ENCODE results near the gene CDS2.
A peak's percentile ranks its signal among the peaks of the same experiment; 100 is the strongest.

The CDS2 gene

GRCh38 chr20:5183731-5184474 lies 57.1 kb downstream of the CDS2 start:
- DNase-seq: no peak

- no peak for DNase-seq
Measured at GRCh38 chr20:5184684-5185083, 57.9 kb downstream of the CDS2 start.

- DNase-seq: no peak
Measured at GRCh38 chr20:5187122-5187521, 60.3 kb downstream of the CDS2 start.

- no peak for DNase-seq
Measured at GRCh38 chr20:5188736-5189135, 61.9 kb downstream of the CDS2 start.

- DNase-seq: no peak
Measured at GRCh38 chr20:5189917-5190316, 63.1 kb downstream of the CDS2 start.

GRCh38 chr20:5190444-5190843 lies 63.6 kb downstream of the CDS2 start:
- no peak for DNase-seq

GRCh38 chr20:5191829-5192569 lies 65.2 kb downstream of the CDS2 start:
- no peak for DNase-seq

- no peak for DNase-seq
Measured at GRCh38 chr20:5192570-5193431, 66.0 kb downstream of the CDS2 start.

- DNase-seq: no peak
Measured at GRCh38 chr20:5195655-5196054, 68.8 kb downstream of the CDS2 start.

GRCh38 chr20:5196149-5196548 lies 69.3 kb downstream of the CDS2 start:
- no peak for DNase-seq

- no peak for DNase-seq
Measured at GRCh38 chr20:5197270-5197827, 70.5 kb downstream of the CDS2 start.

GRCh38 chr20:5197847-5198650 lies 71.2 kb downstream of the CDS2 start:
- no peak for DNase-seq

GRCh38 chr20:5198651-5198924 lies 71.8 kb downstream of the CDS2 start:
- DNase-seq: no peak

- DNase-seq: no peak
Measured at GRCh38 chr20:5203380-5203779, 76.6 kb downstream of the CDS2 start.

- DNase-seq: peak; percentile 40
Measured at GRCh38 chr20:5205348-5206210, 78.8 kb downstream of the CDS2 start.

- DNase-seq: no peak
Measured at GRCh38 chr20:5207138-5207537, 80.3 kb downstream of the CDS2 start.

- no peak for DNase-seq
Measured at GRCh38 chr20:5211803-5212714, 85.3 kb downstream of the CDS2 start.

- no peak for DNase-seq
Measured at GRCh38 chr20:5212907-5213487, 86.2 kb downstream of the CDS2 start.

GRCh38 chr20:5214826-5215225 lies 88.0 kb downstream of the CDS2 start:
- DNase-seq: no peak

GRCh38 chr20:5215672-5216304 lies 89.0 kb downstream of the CDS2 start:
- no peak for DNase-seq

All from activated CD4-positive, alpha-beta T cell treated with anti-CD3 and anti-CD28 coated beads for 1 hour (primary cell).